H7 (cell line): Measurements from ENCODE around the gene DPH2. TPM values are rescaled to one million over a fixed set of nuclear protein-coding genes. Genes with fewer than 3 reads are reported as not detected.

ENCODE experiments used
- DNase-seq: peaks from one replicate; pipeline ENCODE4 v3.0.0; 2012
- H3K27me3 ChIP-seq: 2 replicates; pipeline ENCODE4 v1.6.0; 2011; ENCODE audit warnings: mild to moderate bottlenecking, low read length; ENCODE audit not compliant: control insufficient read depth, insufficient read depth
- H3K36me3 ChIP-seq: replicated peaks from 2 replicates; pipeline ENCODE4 v1.5.1; 2011; ENCODE audit warnings: low read length; ENCODE audit not compliant: control insufficient read depth, insufficient read depth
- H3K4me3 ChIP-seq: 2 replicates; pipeline ENCODE4 v1.5.1; 2011; ENCODE audit warnings: low read depth, mild to moderate bottlenecking, control low read depth, low read length, moderate library complexity; ENCODE audit not compliant: insufficient read depth
- total RNA-seq: library from RNA; depleted of rRNA; stranded (reverse); fragments of >200 nt; shearing (Covaris generic); gene quantifications from 2 replicates; pipeline ENCODE4 v1.2.3, GENCODE V29; 2014

DPH2 gene
- total RNA-seq, 1 experiment from 2014 or later = 75.4 TPM

- Histone ChIP-seq H3K36me3 (peaks cover 11% of the 10 kb centered on the region), H3K27me3 (no peaks in the 10 kb centered on the region), H3K4me3 (peak overlapping the region; percentile 96)
- DNase-seq = no peak
Measured at GRCh38 chr1:43970502-43970901, 692 bp downstream of the DPH2 start.

DNA sequence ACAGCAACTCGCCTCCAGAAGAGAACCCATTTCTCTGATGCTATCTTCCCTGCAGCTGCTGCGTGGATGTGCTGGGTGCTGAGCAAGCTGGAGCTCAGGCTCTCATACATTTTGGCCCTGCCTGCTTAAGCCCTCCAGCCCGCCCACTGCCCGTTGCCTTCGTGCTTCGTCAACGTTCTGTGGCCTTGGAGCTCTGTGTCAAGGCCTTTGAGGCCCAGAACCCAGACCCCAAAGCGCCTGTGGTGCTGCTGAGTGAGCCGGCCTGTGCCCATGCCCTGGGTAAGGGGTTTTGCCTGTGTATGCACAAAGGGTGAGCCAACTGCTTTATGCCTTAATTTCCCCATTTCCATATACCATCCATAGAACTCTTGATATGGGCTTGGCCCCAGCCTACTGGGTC, 1.1 kb downstream of the DPH2 start:
- peak overlapping the region; percentile 96; the same call in 1 of the 2 replicates for H3K4me3 ChIP-seq
- no peaks in the 10 kb centered on the region for H3K27me3 ChIP-seq
- no peak for DNase-seq
- peaks cover 11% of the 10 kb centered on the region for H3K36me3 ChIP-seq

DNA sequence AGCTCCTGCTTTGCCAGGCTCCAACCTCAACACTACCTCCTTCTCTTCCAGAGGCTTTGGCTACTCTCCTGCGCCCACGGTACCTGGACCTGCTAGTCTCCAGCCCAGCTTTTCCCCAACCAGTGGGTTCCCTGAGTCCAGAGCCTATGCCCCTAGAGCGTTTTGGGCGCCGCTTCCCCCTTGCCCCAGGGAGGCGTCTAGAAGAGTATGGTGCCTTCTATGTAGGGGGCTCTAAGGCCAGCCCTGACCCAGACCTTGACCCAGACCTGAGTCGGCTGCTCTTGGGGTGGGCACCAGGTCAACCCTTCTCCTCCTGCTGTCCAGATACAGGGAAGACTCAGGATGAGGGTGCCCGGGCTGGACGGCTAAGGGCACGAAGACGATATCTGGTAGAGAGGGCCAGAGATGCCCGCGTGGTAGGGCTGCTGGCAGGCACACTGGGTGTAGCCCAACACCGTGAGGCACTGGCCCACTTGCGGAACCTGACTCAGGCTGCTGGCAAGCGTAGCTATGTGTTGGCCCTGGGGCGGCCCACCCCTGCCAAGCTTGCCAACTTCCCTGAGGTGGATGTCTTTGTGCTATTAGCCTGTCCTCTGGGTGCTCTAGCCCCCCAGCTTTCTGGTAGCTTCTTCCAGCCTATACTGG, 1.6 kb downstream of the DPH2 start:
- H3K4me3 ChIP-seq = no peak overlapping the region

GRCh38 chr1:43973981-43974442, 4.2 kb downstream of the DPH2 start:
- H3K4me3 ChIP-seq = peak overlapping the region; percentile 97
- peaks cover 22% of the 10 kb centered on the region for H3K36me3 ChIP-seq
- no peaks in the 10 kb centered on the region for H3K27me3 ChIP-seq
- DNase-seq = peak; percentile 86

More for the DNA sequence above, 1.6 kb downstream of the DPH2 start:
- Histone ChIP-seq H3K27me3 (no peaks in the 10 kb centered on the region), H3K36me3 (peaks cover 14% of the 10 kb centered on the region)
- DNase-seq = no peak

GRCh38 chr1:43974443-43975248, 4.8 kb downstream of the DPH2 start, which contains the start of gene ATP6V0B:
TSS of gene ATP6V0B (plus strand) at chr1:43974960. CDS start at chr1:43975041, 81 bp downstream.
- DNase-seq = peak; percentile 99
- Histone ChIP-seq H3K36me3 (peaks cover 22% of the 10 kb centered on the region), H3K27me3 (no peaks in the 10 kb centered on the region), H3K4me3 (peak within 1 kb of the TSS; percentile 97)

- H3K36me3 ChIP-seq = peaks cover 22% of the 10 kb centered on the region
- peak; percentile 87 for DNase-seq
- H3K4me3 ChIP-seq = peak overlapping the region; percentile 97
- H3K27me3 ChIP-seq = no peaks in the 10 kb centered on the region
Measured at GRCh38 chr1:43975249-43975961, 5.6 kb downstream of the DPH2 start.

- H3K36me3 ChIP-seq = peaks cover 24% of the 10 kb centered on the region
- peak; percentile 64 for DNase-seq
Measured at GRCh38 chr1:43976045-43976444, 6.2 kb downstream of the DPH2 start.

DNA sequence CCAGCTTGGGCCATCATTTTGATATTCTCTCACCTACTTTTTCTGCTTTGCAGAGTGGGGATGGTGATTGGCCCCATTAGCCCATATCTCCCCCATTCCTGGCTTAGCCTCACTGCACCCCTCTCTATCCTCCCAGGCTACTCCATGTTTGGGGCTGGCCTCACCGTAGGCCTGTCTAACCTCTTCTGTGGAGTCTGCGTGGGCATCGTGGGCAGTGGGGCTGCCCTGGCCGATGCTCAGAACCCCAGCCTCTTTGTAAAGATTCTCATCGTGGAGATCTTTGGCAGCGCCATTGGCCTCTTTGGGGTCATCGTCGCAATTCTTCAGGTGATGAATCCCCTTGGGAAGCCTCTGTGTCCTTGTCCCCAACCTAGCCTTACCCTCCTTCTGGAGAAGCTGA, 7.1 kb downstream of the DPH2 start:
- H3K4me3 ChIP-seq = no peak overlapping the region

More at GRCh38 chr1:43976045-43976444, 6.2 kb downstream of the DPH2 start:
- Histone ChIP-seq H3K27me3 (no peaks in the 10 kb centered on the region), H3K4me3 (peak overlapping the region; percentile 97)

DNA sequence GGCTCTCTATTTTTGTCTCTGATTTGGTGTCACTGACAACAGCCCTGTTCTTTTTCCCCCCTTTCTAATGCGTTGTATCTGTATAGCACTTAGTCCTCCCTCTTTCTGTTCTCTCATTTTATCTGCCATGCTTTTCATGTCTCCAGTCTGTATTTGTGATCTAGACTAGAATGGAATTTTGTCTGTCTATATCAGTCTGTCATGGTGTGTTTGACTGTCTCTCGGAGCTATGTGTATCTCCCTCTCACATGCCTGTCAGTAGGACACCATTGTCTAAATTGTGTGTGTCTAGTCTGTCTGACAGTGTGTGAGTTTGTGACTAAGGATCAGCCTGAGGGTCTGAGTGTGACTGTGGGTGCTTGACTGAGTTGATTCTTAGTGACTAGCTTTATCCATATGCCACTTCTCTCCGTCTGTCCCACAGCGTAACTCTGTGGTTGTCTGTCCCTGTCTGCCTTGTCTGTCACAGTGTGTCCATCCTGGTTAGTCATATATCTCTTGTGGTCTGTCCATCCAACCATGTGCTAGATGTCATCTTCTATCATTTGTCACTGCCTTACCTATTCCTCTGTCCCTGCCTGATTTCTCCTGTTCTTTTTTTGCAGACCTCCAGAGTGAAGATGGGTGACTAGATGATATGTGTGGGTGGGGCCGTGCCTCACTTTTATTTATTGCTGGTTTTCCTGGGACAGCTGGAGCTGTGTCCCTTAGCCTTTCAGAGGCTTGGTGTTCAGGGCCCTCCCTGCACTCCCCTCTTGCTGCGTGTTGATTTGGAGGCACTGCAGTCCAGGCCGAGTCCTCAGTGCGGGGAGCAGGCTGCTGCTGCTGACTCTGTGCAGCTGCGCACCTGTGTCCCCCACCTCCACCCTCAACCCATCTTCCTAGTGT, 7.8 kb downstream of the DPH2 start:
- DNase-seq = no peak
- H3K27me3 ChIP-seq = no peaks in the 10 kb centered on the region
- peaks cover 16% of the 10 kb centered on the region for H3K36me3 ChIP-seq
- no peak overlapping the region for H3K4me3 ChIP-seq

More for the DNA sequence above, 7.1 kb downstream of the DPH2 start:
- H3K36me3 ChIP-seq = peaks cover 22% of the 10 kb centered on the region
- DNase-seq = no peak
- H3K27me3 ChIP-seq = no peaks in the 10 kb centered on the region

DNA sequence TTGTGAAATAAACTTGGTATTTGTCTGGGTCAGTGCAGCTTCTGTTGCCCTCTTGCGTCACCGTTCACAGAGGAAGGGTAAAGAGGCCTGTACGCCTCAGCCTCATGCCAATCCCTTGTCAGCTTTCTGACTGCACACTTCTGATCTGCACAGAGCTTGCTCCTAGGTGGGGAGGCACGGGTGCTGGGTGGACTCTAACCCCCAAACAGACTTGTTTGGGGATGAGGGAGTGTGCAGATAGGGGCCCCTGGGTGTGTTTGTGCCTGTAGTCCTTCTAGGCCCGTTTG, 8.4 kb downstream of the DPH2 start:
- H3K27me3 ChIP-seq = no peaks in the 10 kb centered on the region
- peaks cover 16% of the 10 kb centered on the region for H3K36me3 ChIP-seq
- no peak for DNase-seq
- H3K4me3 ChIP-seq = no peak overlapping the region; the same call in 1 of the 2 replicates

GRCh38 chr1:43978551-43979260, 8.9 kb downstream of the DPH2 start, which contains the start of gene B4GALT2:
TSS of gene B4GALT2 (plus strand) at chr1:43979210. CDS start at chr1:43981161, 1,951 bp downstream.
- Histone ChIP-seq H3K36me3 (peaks cover 16% of the 10 kb centered on the region), H3K27me3 (no peaks in the 10 kb centered on the region), H3K4me3 (peak within 1 kb of the TSS; percentile 78)
- DNase-seq = peak; percentile 97

DNA sequence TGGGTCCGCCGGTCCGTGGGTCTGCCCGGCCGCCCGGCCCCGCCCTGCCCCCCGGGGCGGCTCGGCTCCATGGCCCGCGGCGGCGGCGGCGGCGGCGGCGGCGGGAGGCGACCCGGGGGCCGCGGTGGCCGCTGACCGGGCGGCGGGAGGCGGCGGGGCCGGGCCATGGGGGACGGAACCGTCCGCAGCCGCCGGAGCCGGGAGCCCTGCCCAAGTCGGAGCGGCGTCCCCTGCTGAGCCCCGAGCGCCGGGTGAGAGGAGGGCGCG, 9.4 kb downstream of the DPH2 start:
- peak overlapping the region; percentile 76 for H3K4me3 ChIP-seq
- no peaks in the 10 kb centered on the region for H3K27me3 ChIP-seq
- DNase-seq = no peak

DNA sequence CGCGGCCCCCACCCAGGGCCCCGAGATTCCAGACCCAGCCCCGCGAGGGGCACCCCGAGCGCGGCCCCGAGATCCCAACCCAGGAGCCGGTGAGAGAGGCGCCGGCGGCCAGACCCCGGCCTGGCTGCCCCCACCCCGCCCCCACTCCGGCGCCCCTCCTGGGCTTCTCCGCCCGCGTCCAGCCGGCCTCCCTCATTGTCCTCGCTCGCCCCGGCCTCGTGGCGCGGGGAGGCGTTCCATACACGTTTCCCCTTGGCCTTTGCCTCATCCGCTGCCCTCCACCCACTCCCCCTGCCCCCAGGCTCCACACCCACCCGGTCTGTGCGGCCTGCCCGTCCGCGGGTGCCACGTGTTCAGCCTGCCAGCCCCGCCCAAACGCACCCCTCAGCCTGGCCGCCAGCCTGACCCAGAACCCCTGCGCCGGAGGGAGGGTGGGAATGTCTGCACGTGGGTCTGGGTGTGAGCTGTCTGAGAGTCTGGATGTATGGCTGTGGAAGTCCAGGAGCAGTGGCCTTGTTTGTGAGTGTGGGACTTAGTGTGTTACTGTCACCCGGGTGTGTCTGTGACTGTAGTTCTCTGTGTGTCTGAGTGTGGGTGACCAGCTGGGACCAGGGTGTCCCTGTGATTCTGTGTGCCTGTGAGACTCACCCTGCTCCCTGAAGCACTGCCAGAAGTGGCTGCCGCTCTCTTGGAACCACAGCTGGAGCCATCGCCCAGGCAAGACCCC, 9.9 kb downstream of the DPH2 start:
- H3K4me3 ChIP-seq = peak overlapping the region; percentile 76
- H3K36me3 ChIP-seq = peaks cover 18% of the 10 kb centered on the region
- no peaks in the 10 kb centered on the region for H3K27me3 ChIP-seq
- peak; percentile 91 for DNase-seq

More for the DNA sequence above, 9.4 kb downstream of the DPH2 start:
- peaks cover 16% of the 10 kb centered on the region for H3K36me3 ChIP-seq
